Activated B cell treated with CpG ODN at 0.5 μM for 24 hours (primary cell): ENCODE measurements around the gene ADGRB3. TPM values are rescaled to one million over a fixed set of nuclear protein-coding genes. Genes with fewer than 3 reads are reported as not detected.

ENCODE experiments used
- ATAC-seq: fragments of 200-7000 bp; cut with Tn5 transposase; one replicate; pipeline ENCODE4 v1.10.0; 2021; ENCODE audit warnings: low read depth, mild to moderate bottlenecking, moderate library complexity
- CTCF ChIA-PET: fragments of 350-600 bp; sonication (Branson Sonifier 250); formaldehyde crosslinking; loops from one replicate; lab custom pipeline; 2021; ENCODE audit warnings: antibody characterized with exemption; lab: Charles Lee
- POLR2A ChIA-PET: fragments of 350-600 bp; sonication (Branson Sonifier 250); formaldehyde crosslinking; loops from one replicate; lab custom pipeline; 2021; ENCODE audit warnings: antibody characterized with exemption; lab: Charles Lee
- DNase-seq: peaks from one replicate; pipeline ENCODE4 v3.0.0; 2022
- H3K27ac Mint-ChIP-seq: one replicate; pipeline ENCODE4 v1.8.0; 2020; ENCODE audit warnings: mixed read lengths
- H3K27me3 Mint-ChIP-seq: one replicate; pipeline ENCODE4 v1.8.0; 2021; ENCODE audit warnings: mixed read lengths
- H3K36me3 Mint-ChIP-seq: one replicate; pipeline ENCODE4 v1.8.0; 2021; ENCODE audit warnings: low read depth, mixed read lengths
- H3K4me1 Mint-ChIP-seq: one replicate; pipeline ENCODE4 v1.8.0; 2021; ENCODE audit warnings: mixed read lengths
- H3K4me3 Mint-ChIP-seq: one replicate; pipeline ENCODE4 v1.8.0; 2020; ENCODE audit warnings: mild to moderate bottlenecking, mixed read lengths
- H3K9me3 Mint-ChIP-seq: one replicate; pipeline ENCODE4 v1.8.0; 2020; ENCODE audit warnings: mixed read lengths
- intact Hi-C: fragments of 100-400 bp; cut with micrococcal nuclease; formaldehyde crosslinking; loops from one replicate; pipeline ENCODE4 v1.15.1; 2024
- total RNA-seq: library from RNA; stranded (reverse); gene quantifications from 2 replicates; pipeline ENCODE4 v1.2.3, GENCODE V29; 2022
- TF ChIP-seq, protein P1 (sequence below): fragments of 200-600 bp; IDR thresholded peaks from one replicate; pipeline ENCODE4 v1.8.0; 2022; ENCODE audit warnings: antibody characterized with exemption, mild to moderate bottlenecking

ADGRB3 gene
- total RNA-seq, 1 donor from 2014 or later: not detected

DNA sequence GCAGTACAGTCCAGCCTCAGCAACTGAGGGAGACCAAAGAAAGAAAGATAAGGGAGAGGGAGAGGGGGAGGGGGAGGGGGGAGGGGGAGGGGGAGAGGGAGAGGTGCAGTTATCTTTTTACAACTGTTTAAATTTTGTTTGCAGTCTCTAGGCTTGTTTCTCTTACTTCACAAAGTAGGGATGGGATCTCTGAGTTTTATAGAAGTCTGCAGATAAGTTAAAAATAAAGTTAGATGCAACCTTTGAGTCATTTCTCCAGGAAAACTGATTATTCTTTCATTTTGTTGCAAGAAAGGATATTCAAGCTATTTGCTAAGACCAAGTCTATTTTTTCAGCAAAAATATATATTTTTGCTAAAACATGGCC, 487.3 kb downstream of the ADGRB3 start:
- H3K36me3 Mint-ChIP-seq: no peaks in the 10 kb centered on the region
- no peaks in the 10 kb centered on the region for H3K4me1 Mint-ChIP-seq
- ATAC-seq: no peak
- H3K4me3 Mint-ChIP-seq: no peak overlapping the region
- TF ChIP-seq, protein P1, sequence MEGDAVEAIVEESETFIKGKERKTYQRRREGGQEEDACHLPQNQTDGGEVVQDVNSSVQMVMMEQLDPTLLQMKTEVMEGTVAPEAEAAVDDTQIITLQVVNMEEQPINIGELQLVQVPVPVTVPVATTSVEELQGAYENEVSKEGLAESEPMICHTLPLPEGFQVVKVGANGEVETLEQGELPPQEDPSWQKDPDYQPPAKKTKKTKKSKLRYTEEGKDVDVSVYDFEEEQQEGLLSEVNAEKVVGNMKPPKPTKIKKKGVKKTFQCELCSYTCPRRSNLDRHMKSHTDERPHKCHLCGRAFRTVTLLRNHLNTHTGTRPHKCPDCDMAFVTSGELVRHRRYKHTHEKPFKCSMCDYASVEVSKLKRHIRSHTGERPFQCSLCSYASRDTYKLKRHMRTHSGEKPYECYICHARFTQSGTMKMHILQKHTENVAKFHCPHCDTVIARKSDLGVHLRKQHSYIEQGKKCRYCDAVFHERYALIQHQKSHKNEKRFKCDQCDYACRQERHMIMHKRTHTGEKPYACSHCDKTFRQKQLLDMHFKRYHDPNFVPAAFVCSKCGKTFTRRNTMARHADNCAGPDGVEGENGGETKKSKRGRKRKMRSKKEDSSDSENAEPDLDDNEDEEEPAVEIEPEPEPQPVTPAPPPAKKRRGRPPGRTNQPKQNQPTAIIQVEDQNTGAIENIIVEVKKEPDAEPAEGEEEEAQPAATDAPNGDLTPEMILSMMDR: no peak
- intact Hi-C loops: no loop called here
- POLR2A ChIA-PET: no interaction called here
- no peak for DNase-seq
- no peak overlapping the region for H3K27ac Mint-ChIP-seq
- CTCF ChIA-PET: no interaction called here
- H3K9me3 Mint-ChIP-seq: no peaks in the 10 kb centered on the region
- H3K27me3 Mint-ChIP-seq: no peaks in the 10 kb centered on the region

DNA sequence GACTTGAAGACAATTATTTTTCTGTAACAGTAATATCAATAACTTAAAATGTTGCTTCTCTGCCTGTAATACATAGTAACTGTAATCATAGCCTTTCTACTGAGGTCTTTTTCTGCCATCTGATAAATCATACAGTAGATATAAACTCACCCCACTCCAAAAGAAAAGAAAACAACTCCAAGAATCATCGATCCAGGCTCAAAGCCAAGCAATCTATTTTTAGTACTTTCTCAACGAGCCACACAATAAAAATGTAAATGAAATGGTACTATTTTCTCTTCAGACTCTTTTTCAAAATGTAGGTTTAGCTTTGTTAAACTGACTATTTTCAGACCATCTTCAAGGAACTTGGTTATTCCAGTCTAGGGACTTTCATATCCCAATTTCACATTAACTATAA, 493.3 kb downstream of the ADGRB3 start:
- ChIA-PET POLR2A (interaction anchor here (0.6 kb wide), 1 partner anchor 58 kb away, joined by 4 read pairs; no protein-coding TSS in a partner anchor), CTCF (no interaction called here)
- no peak for ATAC-seq
- DNase-seq: no peak
- no peaks in the 10 kb centered on the region for H3K27me3 Mint-ChIP-seq
- H3K9me3 Mint-ChIP-seq: peaks cover 3% of the 10 kb centered on the region
- H3K4me3 Mint-ChIP-seq: no peak overlapping the region
- no peak overlapping the region for H3K27ac Mint-ChIP-seq
- intact Hi-C loops: no loop called here
- no peaks in the 10 kb centered on the region for H3K4me1 Mint-ChIP-seq
- TF ChIP-seq, protein P1: no peak
- no peaks in the 10 kb centered on the region for H3K36me3 Mint-ChIP-seq

DNA sequence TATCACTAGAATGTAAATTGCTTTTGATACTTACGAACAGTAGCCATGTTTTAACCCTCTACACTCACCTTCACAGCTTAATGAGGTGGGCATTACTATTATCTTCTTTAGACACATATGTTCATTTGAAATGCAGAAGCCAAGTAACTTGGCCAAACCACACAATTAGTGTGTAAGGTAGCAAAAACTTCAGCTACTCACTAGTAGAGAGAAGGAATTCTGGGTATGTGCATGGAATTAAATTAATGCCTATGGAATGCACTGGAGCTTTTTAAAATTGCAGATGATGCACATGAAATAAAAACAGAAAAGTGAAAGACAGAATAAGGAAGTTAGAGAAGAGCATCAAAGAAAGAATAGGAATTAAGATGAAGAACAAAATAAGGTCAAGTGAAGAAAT, 494.0 kb downstream of the ADGRB3 start:
- H3K4me3 Mint-ChIP-seq: no peak overlapping the region
- intact Hi-C loops: no loop called here
- H3K36me3 Mint-ChIP-seq: no peaks in the 10 kb centered on the region
- ChIA-PET POLR2A (interaction anchor here (0.6 kb wide), 1 partner anchor 57 kb away, joined by 4 read pairs; no protein-coding TSS in a partner anchor), CTCF (no interaction called here)
- H3K27ac Mint-ChIP-seq: no peak overlapping the region
- DNase-seq (no peak), ATAC-seq (no peak)
- no peaks in the 10 kb centered on the region for H3K27me3 Mint-ChIP-seq
- TF ChIP-seq, protein P1: no peak
- no peaks in the 10 kb centered on the region for H3K4me1 Mint-ChIP-seq
- peaks cover 4% of the 10 kb centered on the region for H3K9me3 Mint-ChIP-seq

DNA sequence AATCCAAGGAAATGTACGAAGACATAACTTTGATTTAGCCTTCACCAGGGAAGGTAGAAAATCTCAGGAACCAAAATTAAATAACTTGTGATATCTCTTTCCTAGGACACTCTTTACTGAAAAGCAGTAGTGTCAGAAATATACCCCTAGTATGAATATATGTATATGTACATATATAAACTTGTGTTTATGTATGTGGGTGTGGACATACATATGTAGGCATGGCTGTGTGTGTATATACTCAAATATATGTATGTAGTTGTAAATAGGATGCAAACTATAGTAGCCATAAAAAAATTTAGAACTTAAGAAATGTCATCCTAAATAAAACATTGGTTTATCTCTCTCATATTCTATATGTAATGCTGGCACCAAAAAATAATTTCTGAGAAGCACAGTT, 500.8 kb downstream of the ADGRB3 start:
- Mint-ChIP-seq H3K27ac (no peak overlapping the region), H3K4me3 (no peak overlapping the region), H3K36me3 (no peaks in the 10 kb centered on the region), H3K4me1 (no peaks in the 10 kb centered on the region), H3K27me3 (no peaks in the 10 kb centered on the region), H3K9me3 (peaks cover 4% of the 10 kb centered on the region)
- ATAC-seq (no peak), DNase-seq (no peak)
- CTCF ChIA-PET: no interaction called here
- TF ChIP-seq, protein P1: no peak
- POLR2A ChIA-PET: no interaction called here
- intact Hi-C loops: no loop called here

DNA sequence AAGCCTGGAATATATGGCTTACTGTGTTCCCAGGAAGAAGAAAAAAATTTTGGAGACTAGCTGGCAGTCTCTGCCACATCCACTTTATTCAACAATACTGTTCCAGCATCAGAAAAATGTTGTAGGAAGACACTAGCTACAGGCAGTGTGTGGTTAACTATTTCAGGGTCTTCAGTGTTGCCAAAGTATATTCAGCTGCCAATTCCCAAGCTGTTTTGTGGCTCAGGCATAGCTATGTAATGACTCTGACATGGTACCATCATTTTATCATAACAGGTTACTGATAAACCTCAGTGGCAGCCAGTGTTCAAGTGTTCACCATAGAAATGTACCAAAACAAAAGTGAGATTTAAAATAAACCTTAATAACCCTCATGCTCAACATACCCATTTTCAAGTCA, 503.1 kb downstream of the ADGRB3 start:
- Mint-ChIP-seq H3K36me3 (no peaks in the 10 kb centered on the region), H3K4me1 (no peaks in the 10 kb centered on the region), H3K27ac (no peak overlapping the region), H3K27me3 (no peaks in the 10 kb centered on the region), H3K9me3 (peaks cover 6% of the 10 kb centered on the region), H3K4me3 (no peak overlapping the region)
- TF ChIP-seq, protein P1: no peak
- CTCF ChIA-PET: no interaction called here
- ATAC-seq: no peak
- intact Hi-C loops: no loop called here
- DNase-seq: no peak
- POLR2A ChIA-PET: no interaction called here
